Measurements from ENCODE around the gene HACL1.

GRCh38 chr3:15612001-15612400, 10.6 kb upstream of the HACL1 start:
- no peak for TF ChIP-seq YY1 (IDR thresholded peaks at IDR 0.05; ENCODE audit: insufficient read depth, insufficient read length)
- TF ChIP-seq ZNF274 (IDR thresholded peaks at IDR 0.05; ENCODE audit: low read depth, low read length), result no peak
- no peak for TF ChIP-seq SUZ12 (IDR thresholded peaks at IDR 0.05; ENCODE audit: extremely low read depth, insufficient read depth, insufficient read length)

Data from NT2/D1 (cell line).